Measurements from ENCODE around the gene TPR. TPM values are rescaled to one million over a fixed set of nuclear protein-coding genes. Genes with fewer than 3 reads are reported as not detected.

The TPR gene
- total and polyA plus RNA-seq, 2 of the 8 experiments (the other 6 are each of a cell fraction or from before 2014, with no cell fraction given), result 57.1 to 102 TPM

GRCh38 chr1:186275822-186276221 lies 99.2 kb downstream of the TPR start:
- no peaks in the 10 kb centered on the region for H3K4me1 ChIP-seq (replicated peaks in 1 of 4; ENCODE audit: control insufficient read depth in 3 of 4, insufficient read depth in 4 of 4, low read length in 3 of 4)
- no peaks in the 10 kb centered on the region for H3K79me2 ChIP-seq (ENCODE audit: control insufficient read depth in 1 of 2, insufficient read depth in 2 of 2, low read length in 2 of 2)
- no peaks in the 10 kb centered on the region for H3K79me1 ChIP-seq (ENCODE audit: low read depth, low read length)
- H2AFZ ChIP-seq (ENCODE audit: low read length), result no peak overlapping the region
- no peak overlapping the region for H3K23ac ChIP-seq (ENCODE audit: insufficient read length)
- H4K5ac ChIP-seq (ENCODE audit: insufficient read length, low read depth, low read length), result no peak overlapping the region
- no peak overlapping the region for H3K9ac ChIP-seq (replicated peaks in 1 of 4; ENCODE audit: extremely low read depth in 1 of 4, low read depth in 3 of 4, low read length in 3 of 4)
- no peaks in the 10 kb centered on the region for H3K9me3 ChIP-seq (ENCODE audit: insufficient read depth in 2 of 2, low read depth in 1 of 2, low read length in 1 of 2)
- no peak overlapping the region for H3K14ac ChIP-seq (ENCODE audit: insufficient read length)
- no peaks in the 10 kb centered on the region for H4K20me1 ChIP-seq (replicated peaks in 1 of 2; ENCODE audit: control insufficient read depth in 1 of 2, insufficient read depth in 2 of 2, low read length in 2 of 2)
- no peak overlapping the region for H3K27ac ChIP-seq (ENCODE audit: low read depth, low read length)
- H3K27me3 ChIP-seq (replicated peaks in 1 of 4; ENCODE audit: control insufficient read depth in 3 of 4, extremely low read depth in 1 of 4, insufficient read depth in 3 of 4, low read length in 3 of 4), result no peaks in the 10 kb centered on the region
- H2BK15ac ChIP-seq (ENCODE audit: low read length), result no peak overlapping the region
- no peak overlapping the region for H3K56ac ChIP-seq (replicated peaks; ENCODE audit: insufficient read length, low read depth, low read length)
- no peaks in the 10 kb centered on the region for H3K36me3 ChIP-seq (ENCODE audit: control insufficient read depth in 2 of 4, insufficient read depth in 4 of 4, low read length in 3 of 4)
- no peak overlapping the region for H3K4ac ChIP-seq (replicated peaks; ENCODE audit: insufficient read length, low read depth, low read length)
- H2BK12ac ChIP-seq (ENCODE audit: low read depth, low read length), result no peak overlapping the region
- 92% methylated on average over 2 of the region's 2 CpGs; no CpG with 5 or more reads in 1 of the 2 experiments for WGBS, 2 experiments (ENCODE audit: extremely low coverage in 1 of 2, insufficient coverage in 1 of 2, insufficient read length in 1 of 2, insufficient replicate concordance in 2 of 2, low coverage in 1 of 2, low lambda C conversion rate in 2 of 2, missing lambda C conversion rate in 1 of 2)
- no peak overlapping the region for H4K8ac ChIP-seq (ENCODE audit: extremely low read depth, insufficient read depth, low read length)
- DNase-seq (ENCODE audit: low read depth in 1 of 2, low spot score in 2 of 2) (no peak), FAIRE-seq (no peak)
- TF ChIP-seq ATF3 (IDR thresholded peaks at IDR 0.05; ENCODE audit: insufficient read depth, low read depth, low read length), result no peak
- no peak overlapping the region for H2AK5ac ChIP-seq (ENCODE audit: low read depth, low read length)
- no peak overlapping the region for H2BK20ac ChIP-seq (ENCODE audit: low read length)
- H3K23me2 ChIP-seq (ENCODE audit: low read depth, low read length), result no peaks in the 10 kb centered on the region
- H3K18ac ChIP-seq (ENCODE audit: extremely low read depth, low read length), result no peak overlapping the region
- no peak overlapping the region for H3K4me2 ChIP-seq (ENCODE audit: insufficient read depth in 1 of 2, low read depth in 2 of 2, low read length in 2 of 2)
- no peak overlapping the region for H2BK120ac ChIP-seq (replicated peaks; ENCODE audit: low read depth, low read length)
- POLR2A ChIA-PET (ENCODE audit: partially characterized antibody), result no interaction called here
- H4K91ac ChIP-seq (replicated peaks; ENCODE audit: insufficient read length, low read length), result no peak overlapping the region
- no peak overlapping the region for H2BK5ac ChIP-seq (ENCODE audit: low read depth, low read length)
- CTCF ChIA-PET (ENCODE audit: partially characterized antibody), result interaction anchor here (1.0 kb wide), 1 partner anchor 9 kb away, joined by 5 read pairs; no protein-coding TSS in a partner anchor
- H3K4me3 ChIP-seq (ENCODE audit: extremely low read depth in 1 of 4, insufficient read depth in 2 of 4, low read depth in 3 of 4, low read length in 4 of 4), result no peak overlapping the region
